GM10266 (cell line): ENCODE data around the gene NPC1L1.

Experiments used
- DNase-seq: peaks from one replicate; pipeline ENCODE4 v3.0.0; 2012; ENCODE audit errors: extremely low spot score
- CTCF ChIP-seq: IDR thresholded peaks from 2 replicates; pipeline ENCODE4 v1.5.1; 2012; ENCODE audit warnings: mild to moderate bottlenecking, low read depth; ENCODE audit not compliant: control insufficient read depth, insufficient read depth; ENCODE audit errors: missing control alignments

The NPC1L1 gene

DNA sequence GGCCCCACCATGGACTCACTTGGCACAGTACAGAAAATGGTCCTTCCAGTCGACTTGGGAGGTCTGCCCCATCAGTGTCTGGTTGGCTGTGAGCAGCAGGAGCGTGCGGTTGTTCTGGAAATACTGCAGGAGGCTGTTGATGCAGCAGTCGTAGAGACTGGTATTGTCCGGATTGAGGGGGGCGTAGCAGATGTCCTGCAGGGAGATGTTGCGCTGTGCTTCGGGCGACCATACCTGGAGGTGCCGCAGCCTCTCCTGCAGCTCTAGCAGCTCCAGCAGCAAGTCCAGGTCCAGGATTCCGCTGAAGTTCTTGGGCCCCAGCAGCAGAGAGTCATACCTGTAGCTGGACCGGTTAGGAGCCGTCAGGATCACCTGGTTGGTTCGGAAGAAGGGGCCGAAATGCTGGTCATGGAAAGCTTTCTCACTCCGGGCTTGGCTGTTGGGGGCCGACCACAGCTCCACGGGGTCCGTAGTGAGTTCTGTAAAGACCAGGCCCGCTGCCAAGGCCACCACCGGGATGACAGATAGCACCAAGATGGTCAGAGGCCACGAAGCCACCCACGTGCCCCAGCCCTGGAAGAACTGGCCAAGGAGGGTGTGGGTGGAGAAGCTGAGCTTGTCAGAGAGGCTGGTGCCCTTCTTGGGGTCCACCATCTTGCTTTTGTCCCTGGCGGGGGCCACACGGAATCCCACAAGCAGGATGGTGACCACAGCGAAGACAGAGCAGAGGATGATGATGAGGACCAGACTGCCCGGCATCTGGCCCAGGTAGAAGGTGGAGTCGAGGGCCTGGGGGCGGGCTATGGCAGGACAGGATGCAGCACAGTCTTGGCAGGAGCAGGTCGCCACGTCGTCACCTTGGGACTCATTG lies 2.1 kb downstream of the NPC1L1 start:
- DNase-seq: no peak
- TF ChIP-seq CTCF: no peak

DNA sequence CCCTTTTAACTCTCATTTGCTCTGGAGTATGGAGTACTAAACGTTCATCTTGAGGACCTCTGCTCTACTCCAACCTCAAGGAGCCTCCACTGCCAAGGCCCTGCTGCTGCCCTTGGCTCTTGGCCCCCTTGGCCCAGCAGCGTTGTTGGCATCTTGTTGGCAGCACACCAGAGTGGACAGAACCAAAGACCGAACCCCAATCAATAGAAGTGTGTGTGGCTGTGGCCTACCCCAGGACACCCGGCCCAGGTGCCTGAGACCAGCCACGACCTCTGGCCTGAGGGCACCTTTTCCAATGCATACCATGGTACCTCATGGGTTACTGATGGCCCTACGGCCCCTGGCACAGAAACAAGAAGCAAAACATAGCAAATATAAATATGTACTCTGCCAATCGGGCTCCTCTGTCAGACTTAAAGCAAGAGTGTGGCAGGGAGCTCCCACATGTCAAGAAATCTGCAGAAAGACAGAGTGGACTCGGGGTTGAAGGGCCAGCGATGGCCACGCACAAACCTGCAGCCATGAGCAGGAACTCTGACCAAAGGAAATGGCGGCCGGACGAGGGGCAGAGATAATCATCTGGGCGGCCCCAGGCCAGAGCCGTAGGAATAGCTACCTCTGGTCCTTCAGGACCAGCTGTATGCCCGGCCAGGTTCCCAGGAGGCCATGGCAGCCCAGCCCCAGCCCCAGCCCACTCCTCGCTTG lies 2.9 kb downstream of the NPC1L1 start:
- DNase-seq: no peak
- no peak for TF ChIP-seq CTCF

DNA sequence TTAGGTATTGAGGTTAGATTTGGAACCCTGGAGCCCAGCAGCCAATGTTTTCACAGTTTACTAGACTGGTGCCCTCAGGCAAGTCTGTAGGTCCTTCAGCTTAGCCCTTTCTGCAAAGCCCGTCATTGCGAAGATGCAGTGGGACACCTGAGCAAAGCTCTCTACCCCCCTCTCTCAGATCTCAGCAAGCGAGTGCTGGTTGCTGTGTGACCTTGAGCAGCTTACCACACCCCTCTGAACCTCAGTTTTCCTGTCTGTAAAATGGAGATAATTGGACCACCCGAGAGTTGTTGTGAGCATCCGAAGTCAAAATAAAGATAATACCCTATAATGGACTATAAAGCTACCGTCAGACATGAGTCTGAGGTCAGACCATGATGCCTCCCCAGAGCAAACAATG lies 3.7 kb downstream of the NPC1L1 start:
- no peak for TF ChIP-seq CTCF
- no peak for DNase-seq

GRCh38 chr7:44536090-44536489 lies 5.0 kb downstream of the NPC1L1 start:
- no peak for DNase-seq
- TF ChIP-seq CTCF: no peak

DNA sequence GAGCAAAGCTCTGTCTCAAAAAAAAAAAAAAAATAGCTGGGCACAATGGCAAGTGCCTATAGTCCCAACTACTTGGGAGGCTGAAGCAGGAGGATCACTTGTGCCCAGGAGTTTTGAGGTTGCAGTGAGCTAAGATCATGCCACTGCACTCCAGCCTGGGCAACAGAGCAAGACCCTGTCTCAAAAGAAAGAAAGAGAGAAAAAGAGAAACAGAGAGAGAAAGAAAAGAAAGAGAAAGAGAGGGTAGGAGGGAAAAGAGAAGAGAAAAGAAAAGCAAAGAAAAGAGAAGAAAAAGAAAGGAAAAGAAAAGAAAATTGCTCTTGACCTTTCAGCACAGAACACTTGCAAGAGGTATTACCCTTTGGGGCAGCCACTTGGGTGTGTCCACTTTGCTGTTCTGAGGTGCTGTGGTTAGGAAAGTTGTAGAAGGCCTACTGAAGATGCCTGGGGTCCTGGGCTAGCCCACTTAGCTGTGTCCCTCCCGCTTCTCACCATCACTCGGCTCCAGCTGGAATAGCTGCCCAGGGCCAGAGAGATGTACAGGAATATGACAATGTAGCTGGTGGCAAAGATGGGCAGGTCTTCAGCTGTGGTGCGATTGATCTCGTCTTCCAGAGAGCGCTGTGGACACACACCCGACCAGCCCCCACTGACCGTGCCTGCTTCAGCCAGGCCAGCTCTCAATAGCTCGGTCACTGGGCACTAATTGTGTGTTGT lies 5.6 kb downstream of the NPC1L1 start:
- DNase-seq: no peak
- no peak for TF ChIP-seq CTCF

DNA sequence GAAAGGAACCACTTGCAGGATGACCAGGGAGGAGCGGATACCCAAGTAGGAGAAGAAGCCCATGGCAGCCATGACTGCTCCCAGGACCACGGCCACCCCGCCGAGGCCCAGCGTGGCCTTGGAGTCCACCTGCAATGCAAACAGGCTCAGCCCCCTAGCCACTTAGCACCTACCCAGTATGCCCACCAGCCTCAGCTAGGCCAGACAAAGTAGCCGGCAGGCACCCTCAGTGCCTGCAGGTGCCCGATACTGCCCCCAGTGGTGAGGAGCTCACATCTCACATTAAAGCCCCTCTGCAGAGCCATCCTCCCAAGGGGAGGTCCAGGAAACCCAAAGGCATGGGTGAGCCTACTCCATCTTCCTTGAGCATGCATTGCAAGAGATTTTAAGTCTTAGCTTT lies 6.6 kb downstream of the NPC1L1 start:
- TF ChIP-seq CTCF: peak; percentile 58
- DNase-seq: peak; percentile 80

DNA sequence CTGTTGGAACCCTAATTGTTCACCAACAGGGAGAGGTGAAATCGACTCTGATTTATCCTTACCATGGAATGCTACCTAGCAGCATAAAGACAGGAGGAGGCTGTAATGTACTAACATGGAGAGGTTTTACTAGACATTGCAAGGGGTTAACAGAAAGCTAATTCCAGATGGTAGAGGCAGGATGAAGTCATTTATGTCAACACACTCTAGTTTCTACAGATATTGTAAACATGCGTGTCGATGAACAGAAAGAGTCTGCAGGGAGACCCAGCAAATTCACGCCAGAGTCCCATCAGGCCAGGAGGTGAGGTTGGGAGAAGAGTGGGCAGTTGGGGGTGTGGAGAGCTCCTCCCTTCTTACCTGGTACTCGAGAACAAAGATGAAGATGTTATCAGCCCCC lies 7.0 kb downstream of the NPC1L1 start:
- TF ChIP-seq CTCF: no peak
- DNase-seq: no peak
